ENCODE results near the gene PFKFB2.

The PFKFB2 gene

DNA sequence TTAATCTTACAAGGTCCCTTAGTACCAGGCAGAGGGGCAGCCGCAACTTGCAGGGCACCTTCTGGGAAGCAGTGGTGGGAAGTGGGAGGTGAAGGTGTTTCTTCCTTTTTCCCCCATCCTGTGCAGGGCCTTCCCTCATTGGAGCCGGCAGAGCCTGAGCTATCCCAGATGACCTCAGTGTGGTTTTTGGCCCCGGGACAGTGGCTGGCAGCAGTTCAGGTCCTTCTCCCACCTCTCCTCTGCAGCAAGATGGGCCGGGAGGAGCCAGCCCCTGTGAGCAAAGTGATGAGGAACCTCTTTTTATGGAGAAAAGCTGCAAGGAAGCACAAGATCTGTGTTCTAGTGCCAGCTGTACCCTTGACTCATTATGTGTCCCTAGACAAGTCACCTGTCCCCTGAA is 6.8 kb downstream of the PFKFB2 start:
- peak overlapping the region in 2 of 3 experiments; percentile 74 to 83 for H3K27ac Mint-ChIP-seq
- H3K4me3 Mint-ChIP-seq, result no peak overlapping the region
- H3K9me3 Mint-ChIP-seq, result no peaks in the 10 kb centered on the region
- TF ChIP-seq, protein P1, sequence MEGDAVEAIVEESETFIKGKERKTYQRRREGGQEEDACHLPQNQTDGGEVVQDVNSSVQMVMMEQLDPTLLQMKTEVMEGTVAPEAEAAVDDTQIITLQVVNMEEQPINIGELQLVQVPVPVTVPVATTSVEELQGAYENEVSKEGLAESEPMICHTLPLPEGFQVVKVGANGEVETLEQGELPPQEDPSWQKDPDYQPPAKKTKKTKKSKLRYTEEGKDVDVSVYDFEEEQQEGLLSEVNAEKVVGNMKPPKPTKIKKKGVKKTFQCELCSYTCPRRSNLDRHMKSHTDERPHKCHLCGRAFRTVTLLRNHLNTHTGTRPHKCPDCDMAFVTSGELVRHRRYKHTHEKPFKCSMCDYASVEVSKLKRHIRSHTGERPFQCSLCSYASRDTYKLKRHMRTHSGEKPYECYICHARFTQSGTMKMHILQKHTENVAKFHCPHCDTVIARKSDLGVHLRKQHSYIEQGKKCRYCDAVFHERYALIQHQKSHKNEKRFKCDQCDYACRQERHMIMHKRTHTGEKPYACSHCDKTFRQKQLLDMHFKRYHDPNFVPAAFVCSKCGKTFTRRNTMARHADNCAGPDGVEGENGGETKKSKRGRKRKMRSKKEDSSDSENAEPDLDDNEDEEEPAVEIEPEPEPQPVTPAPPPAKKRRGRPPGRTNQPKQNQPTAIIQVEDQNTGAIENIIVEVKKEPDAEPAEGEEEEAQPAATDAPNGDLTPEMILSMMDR (IDR thresholded peaks at IDR 0.05; ENCODE audit: unreplicated experiment in 3 of 3), result no peak
- H3K36me3 Mint-ChIP-seq (ENCODE audit: low read depth), result peaks cover 30% of the 10 kb centered on the region
- peaks cover 16% of the 10 kb centered on the region for H3K4me1 Mint-ChIP-seq
- no peaks in the 10 kb centered on the region for H3K27me3 Mint-ChIP-seq (ENCODE audit: low read depth)

DNA sequence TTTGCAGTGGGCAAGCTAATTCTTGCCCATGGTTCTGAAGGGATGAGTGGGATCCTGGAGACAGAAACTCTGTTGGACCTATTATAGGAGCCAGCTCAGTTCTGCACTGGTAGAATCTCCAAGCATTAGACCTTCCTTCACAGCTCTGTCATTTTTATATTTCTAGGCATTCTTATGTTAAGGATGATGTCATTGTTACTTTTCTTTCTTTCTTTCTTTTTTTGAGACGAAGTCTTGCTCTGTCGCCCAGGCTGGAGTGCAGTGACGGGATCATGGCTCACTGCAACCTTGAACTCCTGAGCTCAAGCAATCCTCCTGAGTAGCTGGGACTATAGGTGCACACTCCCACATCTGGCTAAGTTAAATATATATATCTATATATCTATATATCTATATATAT is 7.5 kb downstream of the PFKFB2 start:
- peaks cover 34% of the 10 kb centered on the region for H3K36me3 Mint-ChIP-seq (ENCODE audit: low read depth)
- H3K27ac Mint-ChIP-seq, result no peak overlapping the region
- no peaks in the 10 kb centered on the region for H3K9me3 Mint-ChIP-seq
- TF ChIP-seq, protein P1 (IDR thresholded peaks at IDR 0.05; ENCODE audit: unreplicated experiment in 3 of 3), result no peak
- H3K4me3 Mint-ChIP-seq, result no peak overlapping the region
- H3K27me3 Mint-ChIP-seq (ENCODE audit: low read depth), result no peaks in the 10 kb centered on the region
- H3K4me1 Mint-ChIP-seq, result peaks cover 14% of the 10 kb centered on the region

DNA sequence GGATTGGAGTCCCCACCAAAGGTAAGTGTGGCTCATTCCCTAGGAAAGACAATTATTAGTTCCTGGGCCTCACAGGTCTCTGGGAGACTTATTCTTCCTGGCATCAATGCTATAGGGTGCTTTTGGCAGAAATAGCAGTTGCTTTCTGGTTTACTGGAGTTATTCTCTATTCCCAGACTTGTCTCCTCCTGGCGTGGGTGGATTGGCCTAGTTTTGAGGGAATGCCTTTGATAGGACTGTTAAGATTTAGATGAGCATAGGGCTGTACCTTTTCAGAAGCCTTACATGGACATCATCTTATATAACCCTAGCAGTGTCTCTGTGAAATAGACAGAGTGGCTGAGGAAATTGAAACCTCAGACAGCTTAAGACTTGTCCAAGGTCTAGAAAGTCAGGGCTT is 9.0 kb downstream of the PFKFB2 start:
- Mint-ChIP-seq H3K27me3 (ENCODE audit: low read depth) (no peaks in the 10 kb centered on the region), H3K9me3 (no peaks in the 10 kb centered on the region), H3K4me3 (no peak overlapping the region), H3K36me3 (ENCODE audit: low read depth) (peaks cover 39% of the 10 kb centered on the region), H3K27ac (no peak overlapping the region), H3K4me1 (peaks cover 10% of the 10 kb centered on the region)
- TF ChIP-seq, protein P1 (IDR thresholded peaks at IDR 0.05; ENCODE audit: unreplicated experiment in 3 of 3), result no peak

DNA sequence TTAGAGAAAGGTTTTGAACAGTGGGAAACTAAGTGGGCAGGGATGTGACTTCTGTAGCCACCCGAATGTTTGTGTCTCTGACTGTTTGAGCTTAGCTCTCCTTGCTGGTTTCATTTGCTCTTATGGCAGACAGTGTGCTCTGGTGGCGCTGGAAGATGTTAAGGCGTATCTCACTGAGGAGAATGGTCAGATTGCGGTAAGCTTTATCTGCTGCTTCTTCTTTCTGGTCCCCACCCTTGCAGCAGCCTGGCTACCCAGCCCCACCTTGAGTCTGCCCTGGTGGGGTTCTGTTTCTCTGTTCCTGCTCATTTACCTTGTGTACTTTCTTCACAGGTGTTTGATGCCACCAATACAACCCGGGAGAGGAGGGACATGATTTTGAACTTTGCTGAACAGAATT is 9.9 kb downstream of the PFKFB2 start:
- Mint-ChIP-seq H3K4me3 (no peak overlapping the region), H3K36me3 (ENCODE audit: low read depth) (peaks cover 47% of the 10 kb centered on the region), H3K4me1 (peaks cover 15% of the 10 kb centered on the region), H3K27ac (no peak overlapping the region), H3K9me3 (no peaks in the 10 kb centered on the region), H3K27me3 (ENCODE audit: low read depth) (no peaks in the 10 kb centered on the region)
- TF ChIP-seq, protein P1 (IDR thresholded peaks at IDR 0.05; ENCODE audit: unreplicated experiment in 3 of 3), result no peak

DNA sequence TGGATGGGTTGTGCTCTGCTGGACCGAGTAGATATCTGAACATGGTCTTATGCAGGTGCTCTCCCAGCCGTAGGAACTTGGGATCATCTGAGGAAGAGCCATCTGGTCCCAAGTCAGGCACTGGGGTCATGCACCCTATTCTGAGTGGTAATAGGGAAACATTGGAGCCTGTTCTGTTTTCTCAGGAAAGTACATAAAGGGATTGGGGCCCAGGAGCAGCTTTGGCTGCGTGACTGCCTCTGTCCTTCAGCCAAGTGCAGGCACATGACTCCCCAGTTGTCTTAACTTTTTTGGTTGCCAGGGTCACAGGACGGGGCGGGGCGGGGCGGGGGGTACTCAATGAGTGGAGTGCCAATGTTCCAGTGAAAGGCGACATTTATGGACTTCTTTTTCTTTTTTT is 11.5 kb downstream of the PFKFB2 start:
- Mint-ChIP-seq H3K9me3 (no peaks in the 10 kb centered on the region), H3K4me1 (peaks cover 6% of the 10 kb centered on the region), H3K27ac (no peak overlapping the region), H3K36me3 (ENCODE audit: low read depth) (peaks cover 54% of the 10 kb centered on the region), H3K4me3 (no peak overlapping the region), H3K27me3 (ENCODE audit: low read depth) (no peaks in the 10 kb centered on the region)
- TF ChIP-seq, protein P1 (IDR thresholded peaks at IDR 0.05; ENCODE audit: unreplicated experiment in 3 of 3), result no peak

DNA sequence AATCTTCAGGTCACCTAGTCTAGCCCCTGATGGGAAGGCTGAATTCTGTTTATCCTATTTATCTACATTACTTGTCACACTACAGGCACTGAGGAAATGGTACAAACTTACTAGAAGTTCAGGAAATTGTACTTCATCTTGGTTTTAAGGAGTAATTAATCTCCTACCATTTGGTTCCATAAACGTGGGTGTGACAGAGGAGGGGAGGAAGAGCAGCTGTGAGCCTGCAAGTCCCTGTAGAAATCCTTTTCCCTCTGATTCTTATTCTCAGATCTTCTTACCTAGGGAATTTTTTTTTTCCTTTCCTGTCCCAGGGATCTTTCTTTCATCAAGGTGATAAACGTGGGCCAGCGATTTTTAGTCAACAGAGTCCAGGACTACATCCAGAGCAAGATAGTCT is 14.1 kb downstream of the PFKFB2 start:
- Mint-ChIP-seq H3K9me3 (no peaks in the 10 kb centered on the region), H3K27me3 (ENCODE audit: low read depth) (no peaks in the 10 kb centered on the region), H3K4me3 (peak overlapping the region in 1 of 3 experiments; percentile 1)

More for the DNA sequence above, 14.1 kb downstream of the PFKFB2 start:
- TF ChIP-seq, protein P1 (IDR thresholded peaks at IDR 0.05; ENCODE audit: unreplicated experiment in 3 of 3), result no peak
- H3K27ac Mint-ChIP-seq, result peak overlapping the region in 2 of 3 experiments; percentile 24 to 60
- H3K36me3 Mint-ChIP-seq (ENCODE audit: low read depth), result peaks cover 50% of the 10 kb centered on the region
- peaks cover 6% of the 10 kb centered on the region for H3K4me1 Mint-ChIP-seq

All from nephron (organoid).